Activated CD8-positive, alpha-beta memory T cell treated with anti-CD3 and anti-CD28 coated beads, Interleukin-2, amount 50 U/mL, for 4 hours (primary cell): ENCODE results near the gene FHL1.
"Not testable (repeated sequence)": the region's sequence is repeated elsewhere in the genome, so short reads cannot be mapped to it uniquely, and the experiment has no call there.

Source experiments
- DNase-seq: peaks from one replicate; pipeline ENCODE4 v3.0.0-alpha.2; 2020

The FHL1 gene

GRCh38 chrX:136147315-136147901 is at the start of gene FHL1:
TSS of gene FHL1 (plus strand) at chrX:136147533.
- peak; percentile 58 for DNase-seq

- no peak for DNase-seq
These were observed 49.2 kb upstream of the FHL1 start for GRCh38 chrX:136097871-136098805.

- no peak for DNase-seq
These were observed 42.4 kb upstream of the FHL1 start for GRCh38 chrX:136104936-136105335.

GRCh38 chrX:136106920-136107528 is 40.3 kb upstream of the FHL1 start:
- no peak for DNase-seq

GRCh38 chrX:136108905-136109304 is 38.4 kb upstream of the FHL1 start:
- not testable (repeated sequence) for DNase-seq

- DNase-seq, result no peak
These were observed 35.0 kb upstream of the FHL1 start for GRCh38 chrX:136112286-136112685.

- DNase-seq, result no peak
These were observed 34.6 kb upstream of the FHL1 start for GRCh38 chrX:136112778-136113177.

- DNase-seq, result no peak
These were observed 32.0 kb upstream of the FHL1 start for GRCh38 chrX:136115126-136115903.

- no peak for DNase-seq
These were observed 31.4 kb upstream of the FHL1 start for GRCh38 chrX:136115904-136116297.

GRCh38 chrX:136121788-136122187 is 25.5 kb upstream of the FHL1 start:
- DNase-seq, result no peak

- no peak for DNase-seq
These were observed 25.1 kb upstream of the FHL1 start for GRCh38 chrX:136122207-136122606.

GRCh38 chrX:136125106-136125505 is 22.2 kb upstream of the FHL1 start:
- no peak for DNase-seq

- no peak for DNase-seq
These were observed 21.0 kb upstream of the FHL1 start for GRCh38 chrX:136126371-136126770.

- no peak for DNase-seq
These were observed 20.4 kb upstream of the FHL1 start for GRCh38 chrX:136126872-136127406.

- DNase-seq, result no peak
These were observed 18.6 kb upstream of the FHL1 start for GRCh38 chrX:136128743-136129142.

- DNase-seq, result no peak
These were observed 16.2 kb upstream of the FHL1 start for GRCh38 chrX:136130931-136131833.

GRCh38 chrX:136138939-136139338 is 8.4 kb upstream of the FHL1 start:
- no peak for DNase-seq

- no peak for DNase-seq
These were observed 5.8 kb upstream of the FHL1 start for GRCh38 chrX:136141569-136141968.

GRCh38 chrX:136142592-136142991 is 4.7 kb upstream of the FHL1 start:
- DNase-seq, result no peak

- no peak for DNase-seq
These were observed 3.6 kb upstream of the FHL1 start for GRCh38 chrX:136143711-136144110.

- DNase-seq, result peak; percentile 28
These were observed 569 bp upstream of the FHL1 start for GRCh38 chrX:136146614-136147314.
